SKM-1 treated with dmso at 0.1 percent for 144 hours (cell line): ENCODE data around the gene MARVELD3.
"Not testable (repeated sequence)": the region's sequence is repeated elsewhere in the genome, so short reads cannot be mapped to it uniquely, and the experiment has no call there.

Source experiments
- DNase-seq: peaks from one replicate; lab custom pipeline; 2025; ENCODE audit not compliant: unreplicated experiment; lab: John Stamatoyannopoulos, UW

The MARVELD3 gene

GRCh38 chr16:71671165-71671564 lies 45.2 kb downstream of the MARVELD3 start:
- no peak for DNase-seq

GRCh38 chr16:71672125-71672524 lies 46.1 kb downstream of the MARVELD3 start:
- no peak for DNase-seq

- no peak for DNase-seq
These were observed 47.0 kb downstream of the MARVELD3 start for GRCh38 chr16:71672803-71673581.

- DNase-seq = no peak
These were observed 47.6 kb downstream of the MARVELD3 start for GRCh38 chr16:71673582-71673973.

GRCh38 chr16:71674229-71674628 lies 48.2 kb downstream of the MARVELD3 start:
- DNase-seq = no peak

DNA sequence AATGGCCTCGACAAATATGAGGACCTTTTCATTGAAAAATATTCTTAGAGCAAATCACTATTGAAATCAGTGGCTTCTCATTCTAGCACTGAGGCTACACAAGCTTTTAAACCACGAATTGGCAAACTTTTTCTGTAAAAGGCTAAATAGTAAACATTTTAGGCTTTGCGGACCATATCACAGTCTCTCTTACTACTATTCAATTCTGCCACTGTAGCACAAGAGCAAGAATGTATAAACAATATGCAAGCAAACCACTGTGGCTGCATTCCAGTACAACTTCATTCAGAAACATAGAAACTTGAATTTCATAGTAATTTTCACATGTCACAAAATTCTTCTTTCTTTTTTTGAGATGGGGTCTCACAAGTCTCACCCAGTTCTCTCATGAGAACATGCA lies 49.4 kb downstream of the MARVELD3 start:
- DNase-seq = no peak

GRCh38 chr16:71676236-71676635 lies 50.3 kb downstream of the MARVELD3 start:
- DNase-seq = no peak

GRCh38 chr16:71681360-71681759 lies 55.4 kb downstream of the MARVELD3 start:
- DNase-seq = no peak

DNA sequence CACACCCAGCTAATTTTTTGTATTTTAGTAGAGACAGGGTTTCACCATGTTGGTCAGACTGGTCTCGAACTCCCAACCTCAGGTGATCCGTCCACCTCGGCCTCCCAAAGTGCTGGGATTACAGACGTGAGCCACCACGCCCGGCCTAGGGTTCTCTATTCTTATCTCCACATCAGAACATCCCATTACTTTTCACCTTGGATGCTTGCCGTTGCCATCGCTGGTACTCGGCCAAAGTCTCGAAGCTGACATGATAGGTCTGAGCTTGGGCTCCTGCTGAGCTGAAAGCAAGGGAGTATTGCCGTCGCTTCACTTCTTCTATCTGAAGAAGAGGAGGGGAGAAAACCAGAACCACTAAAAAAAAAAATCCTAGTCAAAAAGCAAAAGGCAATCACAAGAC lies 58.3 kb downstream of the MARVELD3 start:
- DNase-seq = not testable (repeated sequence)
